Spleen (tissue), 7 donors: ENCODE results near the gene NOXO1.

Source experiments
- POLR2A ChIP-seq, 3 donors: fragments of 450-650 bp; IDR thresholded peaks; one replicate each; pipeline ENCODE4 v1.5.1; 2017; ENCODE audit warnings: antibody characterized with exemption in 3 of 3, mild to moderate bottlenecking in 1 of 3
- POLR2AphosphoS5 ChIP-seq, 3 donors: sonication (generic); formaldehyde crosslinking; IDR thresholded peaks; one replicate each; pipeline ENCODE4 v1.5.1; 2017; ENCODE audit warnings: antibody characterized with exemption in 3 of 3
- TF ChIP-seq, protein P1 (sequence below), 11 experiments: fragments of 200-600 bp in 7 of 11; fragments of 450-650 bp in 4 of 11; sonication (generic) in 4 of 11; IDR thresholded peaks in 8 of 11; conservative IDR thresholded peaks in 3 of 11; 1 replicate in 7 of 11; 2 replicates in 4 of 11; pipeline versions ENCODE4 v1.4.0 to v1.8.0; 2016 to 2021; ENCODE audit warnings: antibody characterized with exemption in 11 of 11, inconsistent platforms in 4 of 11, mild to moderate bottlenecking in 1 of 11
- donor health status: DM: no; HTN: no; CAD: no; lungs with moderate emphysema.
- donor health status: DM: no; HTN: no; CAD: no.
- donor health status: DM: no; HTN: no; CAD: no.

DNA sequence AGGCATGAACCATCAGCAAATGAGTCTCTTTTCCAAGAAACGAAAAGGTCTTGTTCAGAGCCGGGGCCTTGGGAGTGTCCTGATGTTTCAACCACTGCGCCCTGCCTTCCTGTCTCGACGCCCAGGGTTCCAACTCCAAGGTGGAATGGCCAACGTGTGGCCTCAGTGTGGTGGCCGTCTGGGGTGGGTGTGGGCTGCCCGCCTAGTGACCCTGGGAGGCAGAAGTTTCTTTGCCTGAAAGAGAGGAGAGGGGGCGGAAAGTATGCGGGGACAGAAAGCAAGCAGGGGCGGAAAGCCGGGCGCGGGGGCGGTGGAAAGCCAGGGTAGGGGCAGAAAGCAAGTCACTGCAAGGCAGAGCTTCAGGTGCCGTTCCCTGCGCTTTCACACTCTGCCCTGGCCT, 42.4 kb downstream of the NOXO1 start:
- TF ChIP-seq, protein P1, sequence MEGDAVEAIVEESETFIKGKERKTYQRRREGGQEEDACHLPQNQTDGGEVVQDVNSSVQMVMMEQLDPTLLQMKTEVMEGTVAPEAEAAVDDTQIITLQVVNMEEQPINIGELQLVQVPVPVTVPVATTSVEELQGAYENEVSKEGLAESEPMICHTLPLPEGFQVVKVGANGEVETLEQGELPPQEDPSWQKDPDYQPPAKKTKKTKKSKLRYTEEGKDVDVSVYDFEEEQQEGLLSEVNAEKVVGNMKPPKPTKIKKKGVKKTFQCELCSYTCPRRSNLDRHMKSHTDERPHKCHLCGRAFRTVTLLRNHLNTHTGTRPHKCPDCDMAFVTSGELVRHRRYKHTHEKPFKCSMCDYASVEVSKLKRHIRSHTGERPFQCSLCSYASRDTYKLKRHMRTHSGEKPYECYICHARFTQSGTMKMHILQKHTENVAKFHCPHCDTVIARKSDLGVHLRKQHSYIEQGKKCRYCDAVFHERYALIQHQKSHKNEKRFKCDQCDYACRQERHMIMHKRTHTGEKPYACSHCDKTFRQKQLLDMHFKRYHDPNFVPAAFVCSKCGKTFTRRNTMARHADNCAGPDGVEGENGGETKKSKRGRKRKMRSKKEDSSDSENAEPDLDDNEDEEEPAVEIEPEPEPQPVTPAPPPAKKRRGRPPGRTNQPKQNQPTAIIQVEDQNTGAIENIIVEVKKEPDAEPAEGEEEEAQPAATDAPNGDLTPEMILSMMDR (IDR thresholded peaks at IDR 0.05 in 8 of 11, conservative IDR thresholded peaks at IDR 0.05 in 3 of 11), result no peak
- no peak for TF ChIP-seq POLR2AphosphoS5 (IDR thresholded peaks at IDR 0.05)
- no peak for TF ChIP-seq POLR2A (IDR thresholded peaks at IDR 0.05)
